PC-9 (cell line): ENCODE data around the gene TMCO2. TPM values are rescaled to one million over a fixed set of nuclear protein-coding genes. Genes with fewer than 3 reads are reported as not detected.

ENCODE experiments used
- BruUV-seq: library from RNA; stranded (reverse); fragments of 400-500 nt; replicated peaks from 2 replicates; lab custom pipeline; 2021; lab: Mats Ljungman, UMichigan
- CTCF ChIA-PET: fragments of 300-600 bp; sonication (Branson Sonifier 250); formaldehyde crosslinking; loops from one replicate; lab custom pipeline; 2022; ENCODE audit warnings: antibody characterized with exemption; lab: Charles Lee
- POLR2A ChIA-PET: fragments of 300-600 bp; sonication (Branson Sonifier 250); formaldehyde crosslinking; loops from one replicate; lab custom pipeline; 2022; ENCODE audit warnings: antibody characterized with exemption; ENCODE audit not compliant: unreplicated experiment; lab: Charles Lee
- DNase-seq, 2 experiments: peaks; one replicate each; pipeline versions ENCODE4 v3.0.0 to v3.0.0-alpha.2; 2015 to 2022; ENCODE audit warnings: mixed read lengths in 1 of 2
- H2AFZ ChIP-seq: fragments of 200-600 bp; sonication (generic); 2 replicates; pipeline ENCODE4 v1.8.1; 2017; ENCODE audit warnings: antibody characterized with exemption
- H3F3A ChIP-seq: fragments of 200-600 bp; sonication (generic); 2 replicates; pipeline ENCODE4 v1.8.1; 2017; ENCODE audit warnings: antibody characterized with exemption, mild to moderate bottlenecking, low read depth; ENCODE audit not compliant: insufficient read depth
- H3K27ac ChIP-seq: fragments of 200-600 bp; sonication (generic); 2 replicates; pipeline ENCODE4 v1.6.1; 2016; ENCODE audit warnings: mixed run types
- H3K27me3 ChIP-seq: fragments of 200-600 bp; sonication (generic); 2 replicates; pipeline ENCODE4 v1.6.1; 2016; ENCODE audit warnings: low read depth, mixed run types; ENCODE audit not compliant: insufficient read depth
- H3K36me3 ChIP-seq: fragments of 200-600 bp; sonication (generic); 2 replicates; pipeline ENCODE4 v1.6.1; 2016; ENCODE audit warnings: low read depth, mixed run types
- H3K4me1 ChIP-seq: fragments of 200-600 bp; sonication (generic); replicated peaks from 2 replicates; pipeline ENCODE4 v1.6.1; 2016; ENCODE audit warnings: mixed run types; ENCODE audit not compliant: insufficient read depth
- H3K4me2 ChIP-seq: fragments of 200-600 bp; sonication (generic); 2 replicates; pipeline ENCODE4 v1.6.1; 2017; ENCODE audit warnings: mixed run types
- H3K4me3 ChIP-seq: fragments of 200-600 bp; sonication (generic); 2 replicates; pipeline ENCODE4 v1.6.1; 2016; ENCODE audit warnings: mixed run types
- H3K79me2 ChIP-seq: fragments of 200-600 bp; sonication (generic); 2 replicates; pipeline ENCODE4 v1.6.1; 2017; ENCODE audit warnings: low read depth, mixed run types
- H3K9me2 ChIP-seq: fragments of 200-600 bp; sonication (generic); 2 replicates; pipeline ENCODE4 v1.8.1; 2017; ENCODE audit warnings: mild to moderate bottlenecking; ENCODE audit not compliant: insufficient read depth
- H3K9me3 ChIP-seq: fragments of 200-600 bp; sonication (generic); 2 replicates; pipeline ENCODE4 v1.8.1; 2016; ENCODE audit warnings: low read depth; ENCODE audit not compliant: insufficient read depth
- H4K20me1 ChIP-seq: fragments of 200-600 bp; sonication (generic); 2 replicates; pipeline ENCODE4 v1.8.1; 2017; ENCODE audit not compliant: insufficient read depth
- CTCF ChIP-seq: fragments of 200-600 bp; sonication (generic); conservative IDR thresholded peaks from 2 replicates; pipeline ENCODE4 v1.6.1; 2017; ENCODE audit warnings: mixed run types, antibody characterized with exemption, mild to moderate bottlenecking, moderate library complexity
- EZH2 ChIP-seq: fragments of 200-600 bp; sonication (generic); IDR thresholded peaks from 2 replicates; pipeline ENCODE4 v1.8.0; 2017; ENCODE audit warnings: antibody characterized with exemption, low read depth
- intact Hi-C: fragments of 100-400 bp; cut with micrococcal nuclease; formaldehyde crosslinking; loops from one replicate; pipeline ENCODE4 v1.10.0; 2022; ENCODE audit not compliant: unreplicated experiment
- total RNA-seq: library from RNA; stranded (reverse); gene quantifications from 2 replicates; pipeline ENCODE4 v1.2.3, GENCODE V29; 2021

Gene TMCO2
- total RNA-seq, 1 experiment from 2014 or later = not detected

DNA sequence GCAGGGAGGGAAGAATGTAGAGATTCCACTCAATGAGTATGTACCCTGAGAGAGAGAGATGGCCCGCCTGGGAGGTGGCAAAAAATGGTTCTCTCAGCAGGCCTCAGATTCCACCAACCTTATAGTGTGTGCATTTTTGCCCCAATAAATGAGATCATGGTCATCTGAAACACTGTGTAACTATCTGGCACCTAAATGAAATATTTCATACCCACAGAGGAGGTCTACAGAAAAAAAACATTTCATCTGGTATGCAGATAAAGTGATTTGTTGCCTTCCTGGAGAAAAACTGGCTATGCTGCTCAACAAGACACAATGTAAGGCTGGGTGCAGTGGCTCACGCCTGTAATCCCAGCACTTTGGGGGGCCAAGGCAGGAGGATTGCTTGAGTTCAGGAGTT, 4.9 kb downstream of the TMCO2 start:
- ChIA-PET POLR2A (no interaction called here), CTCF (no interaction called here)
- Histone ChIP-seq H4K20me1 (no peaks in the 10 kb centered on the region), H3K4me3 (no peak overlapping the region), H3K79me2 (peaks cover 25% of the 10 kb centered on the region), H3K27me3 (no peaks in the 10 kb centered on the region), H2AFZ (no peak overlapping the region), H3K9me2 (no peaks in the 10 kb centered on the region), H3K36me3 (no peaks in the 10 kb centered on the region), H3K4me1 (peaks cover 11% of the 10 kb centered on the region), H3F3A (peaks cover 13% of the 10 kb centered on the region), H3K27ac (no peak overlapping the region), H3K9me3 (no peaks in the 10 kb centered on the region), H3K4me2 (no peak overlapping the region)
- BruUV-seq = no TSS peak
- intact Hi-C loops = no loop called here
- no peak for DNase-seq
- TF ChIP-seq CTCF (no peak), EZH2 (no peak)

GRCh38 chr1:40255231-40255630, 7.5 kb downstream of the TMCO2 start:
- H3K9me2 ChIP-seq = no peaks in the 10 kb centered on the region
- CTCF ChIA-PET = no interaction called here
- peaks cover 19% of the 10 kb centered on the region for H3F3A ChIP-seq
- H4K20me1 ChIP-seq = no peaks in the 10 kb centered on the region
- H3K4me3 ChIP-seq = no peak overlapping the region
- TF ChIP-seq CTCF = no peak
- no peak for TF ChIP-seq EZH2
- POLR2A ChIA-PET = no interaction called here
- no peak overlapping the region for H3K4me2 ChIP-seq
- H3K27me3 ChIP-seq = no peaks in the 10 kb centered on the region
- no peak overlapping the region for H3K27ac ChIP-seq
- H3K4me1 ChIP-seq = peaks cover 11% of the 10 kb centered on the region
- H3K36me3 ChIP-seq = 0 out of 2 replicates have a peak, but pooled peaks cover under 1% of the 10 kb centered on the region
- no peaks in the 10 kb centered on the region for H3K9me3 ChIP-seq
- intact Hi-C loops = loop anchor here (5.0 kb wide), 1 partner anchor 82 kb away; no protein-coding TSS in a partner anchor
- H2AFZ ChIP-seq = no peak overlapping the region
- peaks cover 44% of the 10 kb centered on the region for H3K79me2 ChIP-seq
- no TSS peak for BruUV-seq
- DNase-seq = no peak

DNA sequence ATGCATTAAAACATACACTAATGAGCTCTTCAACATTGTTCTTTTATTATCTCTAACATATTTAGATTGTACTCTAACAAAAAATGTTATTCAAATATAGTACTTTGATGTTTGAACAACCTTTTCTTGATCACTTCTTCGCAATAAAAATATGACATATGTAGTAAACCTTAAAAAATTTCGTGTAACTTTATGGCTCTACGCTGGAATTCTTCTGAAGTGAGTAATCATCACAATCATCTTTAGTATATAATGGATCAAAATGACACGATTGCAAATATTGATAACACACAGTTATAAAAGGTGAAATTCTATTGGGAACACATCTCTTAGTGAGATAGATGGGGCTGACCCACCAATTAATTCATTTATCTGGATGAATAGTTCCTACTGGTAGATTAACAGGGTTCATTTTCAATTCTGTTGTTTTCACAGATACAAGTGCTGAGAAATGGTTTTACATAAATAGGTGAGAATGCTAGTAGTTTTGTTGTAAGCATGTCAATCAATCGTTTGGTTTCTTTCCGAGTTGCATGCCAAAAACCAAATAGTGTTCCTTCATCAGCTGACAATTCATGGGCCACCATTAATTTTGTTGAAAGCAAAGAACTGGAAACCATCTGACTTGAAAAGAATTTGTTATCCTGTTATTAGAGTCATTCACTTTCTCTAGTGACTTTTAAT, 8.8 kb downstream of the TMCO2 start:
- H2AFZ ChIP-seq = peak overlapping the region; percentile 95
- H3K4me1 ChIP-seq = peaks cover 11% of the 10 kb centered on the region
- H3K9me3 ChIP-seq = no peaks in the 10 kb centered on the region
- no TSS peak for BruUV-seq
- peak overlapping the region; percentile 82 for H3K4me2 ChIP-seq
- peak overlapping the region; percentile 99 for H3K4me3 ChIP-seq
- ChIA-PET POLR2A (interaction anchor here (0.6 kb wide), 1 partner anchor 92 kb away, joined by 3 read pairs; no protein-coding TSS in a partner anchor), CTCF (no interaction called here)
- intact Hi-C loops = loop anchor here (5.0 kb wide), 1 partner anchor 81 kb away; no protein-coding TSS in a partner anchor
- TF ChIP-seq EZH2 = no peak
- no peak for TF ChIP-seq CTCF
- DNase-seq = no peak
- H3F3A ChIP-seq = peaks cover 19% of the 10 kb centered on the region
- peaks cover 12% of the 10 kb centered on the region for H3K36me3 ChIP-seq
- H3K9me2 ChIP-seq = no peaks in the 10 kb centered on the region
- peak overlapping the region; percentile 96 for H3K27ac ChIP-seq
- peaks cover 56% of the 10 kb centered on the region for H3K79me2 ChIP-seq
- H3K27me3 ChIP-seq = no peaks in the 10 kb centered on the region
- H4K20me1 ChIP-seq = no peaks in the 10 kb centered on the region
